Activated naive CD4-positive, alpha-beta T cell treated with anti-CD3 and anti-CD28 coated beads, Interleukin-2, amount 50 U/mL, for 24 hours (primary cell): ENCODE results near the gene ARHGEF11.
"Not testable (repeated sequence)": the region's sequence is repeated elsewhere in the genome, so short reads cannot be mapped to it uniquely, and the experiment has no call there.

Experiments
- H3K27ac Mint-ChIP-seq: one replicate; pipeline ENCODE4 v1.8.0; 2021; ENCODE audit warnings: mild to moderate bottlenecking, mixed read lengths
- H3K27me3 Mint-ChIP-seq: one replicate; pipeline ENCODE4 v1.8.0; 2021; ENCODE audit warnings: mixed read lengths
- H3K36me3 Mint-ChIP-seq: one replicate; pipeline ENCODE4 v1.8.0; 2021; ENCODE audit warnings: mixed read lengths
- H3K4me1 Mint-ChIP-seq: one replicate; pipeline ENCODE4 v1.8.0; 2021; ENCODE audit warnings: mixed read lengths
- H3K4me3 Mint-ChIP-seq: one replicate; pipeline ENCODE4 v1.8.0; 2021; ENCODE audit warnings: mild to moderate bottlenecking, mixed read lengths
- H3K9me3 Mint-ChIP-seq: one replicate; pipeline ENCODE4 v1.8.0; 2021; ENCODE audit warnings: mixed read lengths

Gene ARHGEF11

GRCh38 chr1:157073944-157074685 lies 28.6 kb upstream of the ARHGEF11 start:
- H3K9me3 Mint-ChIP-seq: no peaks in the 10 kb centered on the region
- H3K4me3 Mint-ChIP-seq: no peak overlapping the region
- no peaks in the 10 kb centered on the region for H3K36me3 Mint-ChIP-seq

GRCh38 chr1:157069601-157070000 lies 24.1 kb upstream of the ARHGEF11 start:
- Mint-ChIP-seq H3K27ac (no peak overlapping the region), H3K36me3 (peaks cover 2% of the 10 kb centered on the region), H3K4me1 (peaks cover 5% of the 10 kb centered on the region), H3K27me3 (peaks cover 30% of the 10 kb centered on the region), H3K9me3 (no peaks in the 10 kb centered on the region), H3K4me3 (no peak overlapping the region)

More at GRCh38 chr1:157073944-157074685, 28.6 kb upstream of the ARHGEF11 start:
- Mint-ChIP-seq H3K4me1 (peaks cover 5% of the 10 kb centered on the region), H3K27me3 (peaks cover 16% of the 10 kb centered on the region), H3K27ac (no peak overlapping the region)

DNA sequence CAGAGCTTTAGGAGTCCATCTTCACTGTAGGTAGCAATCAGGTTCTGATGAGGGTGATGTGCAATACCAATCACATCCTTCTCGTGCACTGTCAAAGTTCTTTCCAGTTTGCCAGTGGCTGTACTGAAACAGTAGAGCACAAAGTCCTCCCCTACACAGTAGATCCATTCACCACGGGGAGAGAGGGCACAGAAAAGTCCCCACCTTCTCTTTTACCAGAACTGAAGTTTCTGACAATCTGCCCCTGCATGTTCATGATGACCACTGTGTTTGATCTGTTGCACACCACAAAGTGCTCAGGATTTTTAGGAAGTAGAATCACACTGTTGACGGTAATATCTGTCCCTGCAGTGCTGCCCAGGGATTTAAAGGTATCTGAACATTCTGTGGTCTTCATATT lies 13.7 kb upstream of the ARHGEF11 start:
- not testable (repeated sequence) for H3K4me3 Mint-ChIP-seq, H3K4me1 Mint-ChIP-seq, H3K9me3 Mint-ChIP-seq, H3K36me3 Mint-ChIP-seq, H3K27ac Mint-ChIP-seq
- peaks cover 24% of the 10 kb centered on the region for H3K27me3 Mint-ChIP-seq

GRCh38 chr1:157056269-157056668 lies 10.7 kb upstream of the ARHGEF11 start:
- Mint-ChIP-seq H3K9me3 (peaks cover 11% of the 10 kb centered on the region), H3K4me1 (no peaks in the 10 kb centered on the region), H3K27me3 (peaks cover 39% of the 10 kb centered on the region), H3K27ac (no peak overlapping the region), H3K4me3 (no peak overlapping the region), H3K36me3 (peaks cover 11% of the 10 kb centered on the region)

- H3K27ac Mint-ChIP-seq, H3K4me1 Mint-ChIP-seq, H3K4me3 Mint-ChIP-seq: not testable (repeated sequence)
- Mint-ChIP-seq H3K27me3 (peaks cover 43% of the 10 kb centered on the region), H3K9me3 (peaks cover 11% of the 10 kb centered on the region), H3K36me3 (peaks cover 11% of the 10 kb centered on the region)
These were observed 10.2 kb upstream of the ARHGEF11 start for GRCh38 chr1:157055729-157056128.

DNA sequence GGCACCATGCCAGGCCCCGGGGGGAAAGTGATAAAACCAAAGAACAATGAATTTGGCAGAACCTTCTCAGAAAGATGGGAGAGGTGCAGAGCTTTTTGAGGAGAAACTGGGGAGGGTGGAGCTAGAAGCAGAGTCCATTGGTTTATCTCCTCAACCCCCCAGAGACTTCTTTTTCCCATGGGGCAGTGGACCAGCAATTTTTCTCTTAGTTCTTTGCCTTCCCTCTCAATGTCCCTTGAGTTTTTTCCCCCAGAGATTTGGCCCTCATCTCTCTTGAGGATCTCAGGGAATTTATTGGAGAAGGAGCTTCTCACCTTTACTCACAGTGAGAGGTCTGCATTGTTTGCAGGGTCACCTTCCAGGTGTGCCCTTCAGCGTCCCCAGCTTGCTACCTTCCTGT lies 5.3 kb upstream of the ARHGEF11 start:
- Mint-ChIP-seq H3K4me1 (peaks cover 14% of the 10 kb centered on the region), H3K27ac (no peak overlapping the region), H3K4me3 (no peak overlapping the region), H3K36me3 (peaks cover 11% of the 10 kb centered on the region), H3K9me3 (peaks cover 11% of the 10 kb centered on the region), H3K27me3 (peaks cover 57% of the 10 kb centered on the region)

GRCh38 chr1:157047062-157047410 lies 1.5 kb upstream of the ARHGEF11 start:
- Mint-ChIP-seq H3K9me3 (no peaks in the 10 kb centered on the region), H3K4me3 (peak overlapping the region; percentile 94), H3K4me1 (peaks cover 19% of the 10 kb centered on the region), H3K36me3 (peaks cover 8% of the 10 kb centered on the region), H3K27me3 (peaks cover 62% of the 10 kb centered on the region), H3K27ac (no peak overlapping the region)

- Mint-ChIP-seq H3K27ac (no peak overlapping the region), H3K9me3 (no peaks in the 10 kb centered on the region), H3K4me3 (no peak overlapping the region), H3K36me3 (peaks cover 4% of the 10 kb centered on the region), H3K27me3 (peaks cover 49% of the 10 kb centered on the region), H3K4me1 (peaks cover 19% of the 10 kb centered on the region)
These were observed 1.2 kb downstream of the ARHGEF11 start for GRCh38 chr1:157044326-157044725.

DNA sequence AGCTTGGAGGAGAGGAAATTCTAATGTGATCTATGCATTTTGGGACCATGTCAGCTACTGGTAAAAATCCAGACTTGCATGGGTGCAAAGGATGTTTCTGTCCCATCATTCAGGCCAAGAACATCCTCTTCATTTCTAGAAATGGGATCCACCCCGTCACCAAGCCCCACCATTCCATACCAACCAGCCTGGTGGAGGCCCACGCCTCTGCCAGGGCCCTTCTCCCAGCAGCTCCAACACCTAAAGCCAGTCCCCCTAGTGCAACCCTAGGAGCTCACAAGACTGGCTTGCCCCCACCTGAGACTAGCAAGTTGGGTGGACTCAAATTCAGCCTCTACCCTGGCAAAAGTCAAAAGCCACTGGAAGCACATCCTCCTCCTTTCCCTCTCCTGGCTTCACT lies 1.9 kb downstream of the ARHGEF11 start:
- no peaks in the 10 kb centered on the region for H3K9me3 Mint-ChIP-seq
- H3K27ac Mint-ChIP-seq: no peak overlapping the region
- peaks cover 4% of the 10 kb centered on the region for H3K36me3 Mint-ChIP-seq
- peaks cover 19% of the 10 kb centered on the region for H3K4me1 Mint-ChIP-seq
- peaks cover 51% of the 10 kb centered on the region for H3K27me3 Mint-ChIP-seq
- H3K4me3 Mint-ChIP-seq: no peak overlapping the region

- peaks cover 46% of the 10 kb centered on the region for H3K27me3 Mint-ChIP-seq
- H3K9me3 Mint-ChIP-seq: no peaks in the 10 kb centered on the region
- H3K4me1 Mint-ChIP-seq: peaks cover 19% of the 10 kb centered on the region
- H3K27ac Mint-ChIP-seq: no peak overlapping the region
- no peak overlapping the region for H3K4me3 Mint-ChIP-seq
- H3K36me3 Mint-ChIP-seq: peaks cover 4% of the 10 kb centered on the region
These were observed 2.7 kb downstream of the ARHGEF11 start for GRCh38 chr1:157042846-157043245.

- Mint-ChIP-seq H3K9me3 (no peaks in the 10 kb centered on the region), H3K27me3 (peaks cover 35% of the 10 kb centered on the region), H3K27ac (no peak overlapping the region), H3K36me3 (peaks cover 1% of the 10 kb centered on the region), H3K4me1 (peaks cover 5% of the 10 kb centered on the region), H3K4me3 (no peak overlapping the region)
These were observed 4.7 kb downstream of the ARHGEF11 start for GRCh38 chr1:157040802-157041201.

GRCh38 chr1:157035121-157035520 lies 10.4 kb downstream of the ARHGEF11 start:
- Mint-ChIP-seq H3K36me3 (no peaks in the 10 kb centered on the region), H3K9me3 (no peaks in the 10 kb centered on the region), H3K27me3 (peaks cover 18% of the 10 kb centered on the region), H3K4me1 (no peaks in the 10 kb centered on the region), H3K4me3 (no peak overlapping the region), H3K27ac (no peak overlapping the region)

DNA sequence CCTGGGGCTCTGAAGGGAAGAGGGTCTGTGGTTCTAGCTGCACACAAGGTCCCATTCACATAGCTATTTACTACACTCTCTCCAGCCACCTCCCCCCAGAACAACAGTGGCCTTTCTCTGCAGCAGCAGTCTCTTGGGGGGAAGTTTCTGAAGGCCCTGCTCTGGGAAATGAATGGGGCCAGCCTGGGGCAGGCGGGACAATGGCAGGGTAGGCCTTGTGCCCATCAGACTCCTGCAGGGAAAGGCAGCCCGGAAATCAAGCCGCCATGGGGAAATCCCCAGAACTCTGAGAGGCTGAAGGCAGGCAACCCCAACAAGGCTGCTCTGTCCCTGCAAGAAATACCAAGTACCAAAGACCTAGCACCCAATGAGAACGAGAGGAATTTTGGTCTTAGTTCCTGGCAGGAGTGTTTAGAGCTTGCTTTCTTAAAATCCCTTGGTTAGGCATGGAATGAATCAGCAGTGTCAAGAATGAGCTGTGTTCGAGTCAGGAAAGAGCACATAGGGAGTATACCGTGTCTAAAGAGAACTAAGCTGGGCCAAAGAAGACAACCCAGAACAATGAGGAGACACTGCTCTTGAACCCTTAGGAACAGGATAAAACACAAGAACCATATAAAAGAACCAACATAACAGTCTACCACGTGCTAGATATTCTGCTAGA lies 11.3 kb downstream of the ARHGEF11 start:
- H3K36me3 Mint-ChIP-seq: no peaks in the 10 kb centered on the region
- H3K27ac Mint-ChIP-seq: no peak overlapping the region
- peaks cover 15% of the 10 kb centered on the region for H3K27me3 Mint-ChIP-seq
- H3K4me1 Mint-ChIP-seq: no peaks in the 10 kb centered on the region
- no peak overlapping the region for H3K4me3 Mint-ChIP-seq
- H3K9me3 Mint-ChIP-seq: no peaks in the 10 kb centered on the region

GRCh38 chr1:157033357-157033876 lies 12.1 kb downstream of the ARHGEF11 start:
- H3K4me1 Mint-ChIP-seq: no peaks in the 10 kb centered on the region
- no peak overlapping the region for H3K27ac Mint-ChIP-seq
- H3K4me3 Mint-ChIP-seq: no peak overlapping the region
- H3K9me3 Mint-ChIP-seq: no peaks in the 10 kb centered on the region
- peaks cover 12% of the 10 kb centered on the region for H3K27me3 Mint-ChIP-seq
- H3K36me3 Mint-ChIP-seq: no peaks in the 10 kb centered on the region

DNA sequence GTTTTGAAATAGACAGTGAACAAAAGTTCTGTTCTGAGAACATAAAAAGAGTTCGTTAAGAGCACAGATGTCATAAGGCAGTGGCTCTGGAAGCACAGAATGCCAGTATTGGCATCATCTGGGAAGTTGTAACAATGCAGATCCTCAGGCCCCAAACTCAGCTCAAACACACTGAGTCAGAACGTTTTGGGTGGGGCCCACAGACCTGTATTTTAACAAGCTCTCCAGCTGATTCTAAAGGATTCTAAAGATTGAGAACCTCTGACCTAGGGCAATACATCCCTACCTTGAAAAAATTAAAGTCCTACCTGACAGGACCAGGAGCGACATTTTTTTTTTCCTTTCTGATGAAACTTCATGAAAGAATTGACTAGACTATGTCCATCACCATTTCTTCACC lies 13.2 kb downstream of the ARHGEF11 start:
- H3K27ac Mint-ChIP-seq: no peak overlapping the region
- peaks cover 14% of the 10 kb centered on the region for H3K27me3 Mint-ChIP-seq
- no peaks in the 10 kb centered on the region for H3K36me3 Mint-ChIP-seq

GRCh38 chr1:157030728-157031127 lies 14.8 kb downstream of the ARHGEF11 start:
- Mint-ChIP-seq H3K4me1 (no peaks in the 10 kb centered on the region), H3K27ac (peak overlapping the region; percentile 19), H3K36me3 (no peaks in the 10 kb centered on the region), H3K27me3 (peaks cover 14% of the 10 kb centered on the region), H3K9me3 (no peaks in the 10 kb centered on the region), H3K4me3 (no peak overlapping the region)

More for the DNA sequence above, 13.2 kb downstream of the ARHGEF11 start:
- H3K4me3 Mint-ChIP-seq: no peak overlapping the region
- no peaks in the 10 kb centered on the region for H3K9me3 Mint-ChIP-seq
- no peaks in the 10 kb centered on the region for H3K4me1 Mint-ChIP-seq
